OCI-LY3 (cell line): Measurements from ENCODE around the gene ANKRD44.

Experiments used
- EZH2phosphoT487 ChIP-seq: fragments of 200-600 bp; shearing (Covaris generic); IDR thresholded peaks from 2 replicates; pipeline ENCODE4 v1.6.1; 2018; ENCODE audit warnings: antibody characterized with exemption, mixed run types, low read depth
- TF ChIP-seq, protein P1 (sequence below): fragments of 200-600, 300-600 bp; sonication (generic); IDR thresholded peaks from 2 replicates; pipeline ENCODE4 v1.5.1; 2014; ENCODE audit warnings: antibody characterized with exemption, low read length, low read depth

DNA sequence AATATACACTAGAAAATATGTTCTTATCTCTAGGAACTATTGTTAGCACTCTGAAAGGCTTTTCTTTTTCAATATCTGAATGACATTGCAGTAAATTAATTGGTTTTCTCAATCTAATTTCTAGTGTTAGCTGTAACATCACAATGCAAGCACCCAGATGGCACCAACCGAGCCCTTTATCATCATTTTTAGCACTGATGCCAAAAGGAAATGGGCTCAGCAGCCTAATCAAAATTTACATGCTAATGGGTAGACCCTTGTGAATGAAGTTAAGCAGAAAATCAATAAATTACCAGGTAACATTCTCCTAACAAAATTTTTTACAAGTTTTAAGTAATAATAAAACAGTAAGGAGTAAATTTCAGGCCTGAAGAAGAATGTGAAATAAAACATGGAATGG is 330.6 kb downstream of the ANKRD44 start:
- TF ChIP-seq, protein P1, sequence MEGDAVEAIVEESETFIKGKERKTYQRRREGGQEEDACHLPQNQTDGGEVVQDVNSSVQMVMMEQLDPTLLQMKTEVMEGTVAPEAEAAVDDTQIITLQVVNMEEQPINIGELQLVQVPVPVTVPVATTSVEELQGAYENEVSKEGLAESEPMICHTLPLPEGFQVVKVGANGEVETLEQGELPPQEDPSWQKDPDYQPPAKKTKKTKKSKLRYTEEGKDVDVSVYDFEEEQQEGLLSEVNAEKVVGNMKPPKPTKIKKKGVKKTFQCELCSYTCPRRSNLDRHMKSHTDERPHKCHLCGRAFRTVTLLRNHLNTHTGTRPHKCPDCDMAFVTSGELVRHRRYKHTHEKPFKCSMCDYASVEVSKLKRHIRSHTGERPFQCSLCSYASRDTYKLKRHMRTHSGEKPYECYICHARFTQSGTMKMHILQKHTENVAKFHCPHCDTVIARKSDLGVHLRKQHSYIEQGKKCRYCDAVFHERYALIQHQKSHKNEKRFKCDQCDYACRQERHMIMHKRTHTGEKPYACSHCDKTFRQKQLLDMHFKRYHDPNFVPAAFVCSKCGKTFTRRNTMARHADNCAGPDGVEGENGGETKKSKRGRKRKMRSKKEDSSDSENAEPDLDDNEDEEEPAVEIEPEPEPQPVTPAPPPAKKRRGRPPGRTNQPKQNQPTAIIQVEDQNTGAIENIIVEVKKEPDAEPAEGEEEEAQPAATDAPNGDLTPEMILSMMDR: no peak
- no peak for TF ChIP-seq EZH2phosphoT487
